Measurements from ENCODE around the gene ITGB6. TPM values are rescaled to one million over a fixed set of nuclear protein-coding genes. Genes with fewer than 3 reads are reported as not detected.

ITGB6 gene
- total RNA-seq, 1 donor from 2014 or later: not detected

DNA sequence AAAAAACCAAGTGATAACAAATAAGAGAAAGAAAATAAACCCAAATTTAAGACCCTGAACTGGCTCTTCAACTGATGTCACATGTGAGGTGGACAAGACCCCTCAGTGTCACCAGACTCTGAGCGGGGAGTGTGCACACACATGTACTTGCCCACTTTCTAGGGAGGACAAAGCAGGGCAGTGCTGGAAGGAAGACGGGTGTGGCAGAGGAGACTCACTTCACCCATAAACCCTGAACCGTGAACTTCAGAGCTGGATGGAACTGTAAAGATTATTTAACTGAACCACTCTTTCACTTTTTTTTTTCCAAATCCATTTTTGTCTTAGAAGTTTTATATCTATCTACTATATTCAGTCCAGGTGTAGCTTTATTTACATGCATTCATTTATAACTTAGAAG lies 149.9 kb downstream of the ITGB6 start:
- DNase-seq (ENCODE audit: low read depth, low spot score): no peak
- Mint-ChIP-seq H3K27ac (ENCODE audit: unreplicated experiment) (no peak overlapping the region), H3K36me3 (ENCODE audit: low read depth) (no peaks in the 10 kb centered on the region), H3K27me3 (ENCODE audit: low read depth) (peaks cover 3% of the 10 kb centered on the region), H3K4me3 (no peak overlapping the region), H3K4me1 (peaks cover 11% of the 10 kb centered on the region), H3K9me3 (peaks cover 3% of the 10 kb centered on the region)
- no peak for TF ChIP-seq CTCF (conservative IDR thresholded peaks at IDR 0.05)

Other genes with a start within 250 kb of the ITGB6 start
- 0.09 and 0.18 TPM in 2 replicates for gene PLA2R1, start 137.7 kb downstream of the ITGB6 start, total RNA-seq